Measurements from ENCODE around the gene MUSTN1. TPM values are rescaled to one million over a fixed set of nuclear protein-coding genes. Genes with fewer than 3 reads are reported as not detected.

The MUSTN1 gene
- total and polyA plus RNA-seq, 4 donors = 0.65 to 189 (median 9.3) TPM

GRCh38 chr3:52829906-52830463 lies 4.8 kb downstream of the MUSTN1 start:
- H3K27me3 ChIP-seq (ENCODE audit: control insufficient read depth, insufficient read depth, low read length) = no peaks in the 10 kb centered on the region
- peaks cover 49% of the 10 kb centered on the region for H3K36me3 ChIP-seq (ENCODE audit: control insufficient read depth, insufficient read depth, low read length)
- WGBS (ENCODE audit: insufficient coverage) = 94% methylated on average over 4 of the region's 10 CpGs
- no peak overlapping the region for H3K4me3 ChIP-seq (ENCODE audit: low read depth, low read length)
- DNase-seq (ENCODE audit: low read depth in 4 of 6, low spot score in 6 of 6) = no peak
- no peaks in the 10 kb centered on the region for H3K9me3 ChIP-seq (ENCODE audit: control insufficient read depth, insufficient read depth, low read length)
- no peak overlapping the region for H3K27ac ChIP-seq (ENCODE audit: low read depth, low read length)
- peaks cover 22% of the 10 kb centered on the region for H3K4me1 ChIP-seq (ENCODE audit: control insufficient read depth, insufficient read depth, low read length)

DNA sequence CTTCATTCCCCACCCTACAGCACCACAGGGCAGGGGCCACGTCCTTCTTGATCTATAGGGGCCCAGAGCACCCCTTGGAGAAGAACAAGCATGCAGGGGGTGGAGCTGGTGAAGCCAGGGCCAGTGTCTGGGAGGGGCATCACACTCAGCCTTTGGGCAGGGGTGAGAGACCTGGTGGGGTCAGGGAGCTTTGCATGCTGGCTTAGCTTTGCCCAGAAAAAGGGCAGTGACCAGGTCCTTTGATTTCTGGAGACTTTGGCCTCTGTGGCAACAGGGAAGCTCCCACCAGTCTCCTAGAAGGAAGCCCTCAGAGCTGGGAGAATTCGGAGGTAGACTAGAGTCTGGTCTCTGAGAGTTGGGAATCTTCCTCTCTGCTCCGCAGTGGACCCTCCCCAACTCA lies 5.3 kb downstream of the MUSTN1 start:
- WGBS (ENCODE audit: insufficient coverage) = 86% methylated on average over 3 of the region's 3 CpGs

DNA sequence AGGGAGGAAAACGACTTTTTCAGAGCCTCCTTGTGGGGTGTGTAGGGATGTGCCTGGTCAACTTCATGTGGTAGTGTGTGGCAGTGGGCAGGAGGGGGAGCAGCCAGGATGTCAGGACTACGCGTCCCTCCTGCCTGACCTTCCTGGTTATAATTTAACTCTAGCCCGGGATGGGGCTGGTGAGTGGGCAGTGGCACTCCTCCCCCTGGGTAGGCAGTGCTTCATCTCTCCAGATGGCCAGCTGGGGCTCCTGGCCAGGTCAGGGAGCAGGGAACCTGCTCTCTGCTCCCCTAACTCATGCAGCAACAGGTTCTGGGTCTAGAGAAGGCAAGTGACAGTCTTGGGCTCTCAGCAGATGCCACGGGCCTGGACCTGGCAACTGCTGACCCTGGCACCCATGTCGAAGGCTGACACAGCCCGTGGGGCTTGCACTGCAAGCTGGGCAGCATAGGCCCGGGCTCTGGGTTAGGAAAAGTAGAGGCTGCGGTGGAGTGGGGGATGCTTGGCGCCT lies 6.9 kb downstream of the MUSTN1 start:
- no peaks in the 10 kb centered on the region for H3K9me3 ChIP-seq (ENCODE audit: control insufficient read depth, insufficient read depth, low read length)
- no peaks in the 10 kb centered on the region for H3K27me3 ChIP-seq (ENCODE audit: control insufficient read depth, insufficient read depth, low read length)
- no peak overlapping the region for H3K4me3 ChIP-seq (ENCODE audit: low read depth, low read length)
- DNase-seq (ENCODE audit: low read depth in 4 of 6, low spot score in 6 of 6) = no peak
- peaks cover 49% of the 10 kb centered on the region for H3K36me3 ChIP-seq (ENCODE audit: control insufficient read depth, insufficient read depth, low read length)
- H3K27ac ChIP-seq (ENCODE audit: low read depth, low read length) = no peak overlapping the region
- peaks cover 15% of the 10 kb centered on the region for H3K4me1 ChIP-seq (ENCODE audit: control insufficient read depth, insufficient read depth, low read length)
- 77% methylated on average over 8 of the region's 10 CpGs for WGBS (ENCODE audit: insufficient coverage)

More for the DNA sequence above, 5.3 kb downstream of the MUSTN1 start:
- Histone ChIP-seq H3K4me3 (ENCODE audit: low read depth, low read length) (no peak overlapping the region), H3K4me1 (ENCODE audit: control insufficient read depth, insufficient read depth, low read length) (peaks cover 17% of the 10 kb centered on the region), H3K27me3 (ENCODE audit: control insufficient read depth, insufficient read depth, low read length) (no peaks in the 10 kb centered on the region), H3K9me3 (ENCODE audit: control insufficient read depth, insufficient read depth, low read length) (no peaks in the 10 kb centered on the region), H3K36me3 (ENCODE audit: control insufficient read depth, insufficient read depth, low read length) (peaks cover 47% of the 10 kb centered on the region), H3K27ac (ENCODE audit: low read depth, low read length) (no peak overlapping the region)
- DNase-seq (ENCODE audit: low read depth in 4 of 6, low spot score in 6 of 6) = no peak

GRCh38 chr3:52827441-52827840 lies 7.4 kb downstream of the MUSTN1 start:
- WGBS (ENCODE audit: insufficient coverage) = 85% methylated on average over 5 of the region's 9 CpGs
- Histone ChIP-seq H3K27me3 (ENCODE audit: control insufficient read depth, insufficient read depth, low read length) (no peaks in the 10 kb centered on the region), H3K27ac (ENCODE audit: low read depth, low read length) (no peak overlapping the region), H3K36me3 (ENCODE audit: control insufficient read depth, insufficient read depth, low read length) (peaks cover 52% of the 10 kb centered on the region), H3K4me1 (ENCODE audit: control insufficient read depth, insufficient read depth, low read length) (peaks cover 13% of the 10 kb centered on the region), H3K4me3 (ENCODE audit: low read depth, low read length) (no peak overlapping the region), H3K9me3 (ENCODE audit: control insufficient read depth, insufficient read depth, low read length) (no peaks in the 10 kb centered on the region)
- no peak for DNase-seq (ENCODE audit: low read depth in 4 of 6, low spot score in 6 of 6)

- no peak overlapping the region for H3K4me3 ChIP-seq (ENCODE audit: low read depth, low read length)
- H3K9me3 ChIP-seq (ENCODE audit: control insufficient read depth, insufficient read depth, low read length) = no peaks in the 10 kb centered on the region
- no peaks in the 10 kb centered on the region for H3K27me3 ChIP-seq (ENCODE audit: control insufficient read depth, insufficient read depth, low read length)
- WGBS (ENCODE audit: insufficient coverage) = 96% methylated on average over 9 of the region's 10 CpGs
- H3K36me3 ChIP-seq (ENCODE audit: control insufficient read depth, insufficient read depth, low read length) = peaks cover 61% of the 10 kb centered on the region
- no peak for DNase-seq (ENCODE audit: low read depth in 4 of 6, low spot score in 6 of 6)
- H3K27ac ChIP-seq (ENCODE audit: low read depth, low read length) = no peak overlapping the region
- H3K4me1 ChIP-seq (ENCODE audit: control insufficient read depth, insufficient read depth, low read length) = peaks cover 3% of the 10 kb centered on the region
Observed at GRCh38 chr3:52824037-52824436, 10.8 kb downstream of the MUSTN1 start.

DNA sequence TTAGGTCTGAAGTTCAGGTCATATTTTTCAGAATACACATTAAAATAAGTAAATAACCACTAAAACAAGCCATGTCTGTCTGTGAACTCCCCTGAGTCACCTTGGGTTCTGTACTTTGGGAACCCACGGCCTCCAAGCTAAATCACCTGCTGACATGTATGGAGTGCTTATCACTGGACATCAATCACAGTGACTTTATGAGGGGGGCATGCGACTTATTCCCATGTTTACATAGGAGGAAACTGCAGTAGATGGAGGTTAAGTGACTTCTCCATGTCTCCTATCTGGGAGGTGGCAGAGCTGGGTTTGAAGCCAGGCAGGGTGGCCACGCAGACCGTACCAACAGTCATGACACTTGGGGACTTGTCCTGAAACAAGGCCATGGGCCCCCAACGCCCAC lies 12.5 kb downstream of the MUSTN1 start:
- Histone ChIP-seq H3K9me3 (ENCODE audit: control insufficient read depth, insufficient read depth, low read length) (no peaks in the 10 kb centered on the region), H3K36me3 (ENCODE audit: control insufficient read depth, insufficient read depth, low read length) (peaks cover 68% of the 10 kb centered on the region), H3K4me3 (ENCODE audit: low read depth, low read length) (no peak overlapping the region), H3K4me1 (ENCODE audit: control insufficient read depth, insufficient read depth, low read length) (peaks cover 3% of the 10 kb centered on the region), H3K27me3 (ENCODE audit: control insufficient read depth, insufficient read depth, low read length) (no peaks in the 10 kb centered on the region), H3K27ac (ENCODE audit: low read depth, low read length) (no peak overlapping the region)
- 86% methylated on average over 4 of the region's 5 CpGs for WGBS (ENCODE audit: insufficient coverage)
- DNase-seq (ENCODE audit: low read depth in 4 of 6, low spot score in 6 of 6) = no peak

GRCh38 chr3:52820736-52821135 lies 14.1 kb downstream of the MUSTN1 start:
- WGBS (ENCODE audit: insufficient coverage) = 52% methylated on average over 11 of the region's 11 CpGs
- peaks cover 66% of the 10 kb centered on the region for H3K36me3 ChIP-seq (ENCODE audit: control insufficient read depth, insufficient read depth, low read length)
- H3K9me3 ChIP-seq (ENCODE audit: control insufficient read depth, insufficient read depth, low read length) = no peaks in the 10 kb centered on the region
- no peak overlapping the region for H3K27ac ChIP-seq (ENCODE audit: low read depth, low read length)
- no peak overlapping the region for H3K4me3 ChIP-seq (ENCODE audit: low read depth, low read length)
- H3K4me1 ChIP-seq (ENCODE audit: control insufficient read depth, insufficient read depth, low read length) = peaks cover 3% of the 10 kb centered on the region
- H3K27me3 ChIP-seq (ENCODE audit: control insufficient read depth, insufficient read depth, low read length) = no peaks in the 10 kb centered on the region
- DNase-seq (ENCODE audit: low read depth in 4 of 6, low spot score in 6 of 6) = no peak

GRCh38 chr3:52819936-52820335 lies 14.9 kb downstream of the MUSTN1 start:
- Histone ChIP-seq H3K4me3 (ENCODE audit: low read depth, low read length) (no peak overlapping the region), H3K9me3 (ENCODE audit: control insufficient read depth, insufficient read depth, low read length) (no peaks in the 10 kb centered on the region), H3K27ac (ENCODE audit: low read depth, low read length) (no peak overlapping the region), H3K27me3 (ENCODE audit: control insufficient read depth, insufficient read depth, low read length) (no peaks in the 10 kb centered on the region), H3K36me3 (ENCODE audit: control insufficient read depth, insufficient read depth, low read length) (peaks cover 66% of the 10 kb centered on the region), H3K4me1 (ENCODE audit: control insufficient read depth, insufficient read depth, low read length) (peaks cover 3% of the 10 kb centered on the region)
- DNase-seq (ENCODE audit: low read depth in 4 of 6, low spot score in 6 of 6) = no peak
- WGBS (ENCODE audit: insufficient coverage) = 81% methylated on average over 2 of the region's 2 CpGs

GRCh38 chr3:52817860-52818259 lies 17.0 kb downstream of the MUSTN1 start:
- no peaks in the 10 kb centered on the region for H3K27me3 ChIP-seq (ENCODE audit: control insufficient read depth, insufficient read depth, low read length)
- H3K36me3 ChIP-seq (ENCODE audit: control insufficient read depth, insufficient read depth, low read length) = peaks cover 47% of the 10 kb centered on the region
- peaks cover 3% of the 10 kb centered on the region for H3K4me1 ChIP-seq (ENCODE audit: control insufficient read depth, insufficient read depth, low read length)
- WGBS (ENCODE audit: insufficient coverage) = 98% methylated on average over 6 of the region's 7 CpGs
- no peak for DNase-seq (ENCODE audit: low read depth in 4 of 6, low spot score in 6 of 6)
- H3K4me3 ChIP-seq (ENCODE audit: low read depth, low read length) = no peak overlapping the region
- H3K9me3 ChIP-seq (ENCODE audit: control insufficient read depth, insufficient read depth, low read length) = no peaks in the 10 kb centered on the region
- no peak overlapping the region for H3K27ac ChIP-seq (ENCODE audit: low read depth, low read length)

DNA sequence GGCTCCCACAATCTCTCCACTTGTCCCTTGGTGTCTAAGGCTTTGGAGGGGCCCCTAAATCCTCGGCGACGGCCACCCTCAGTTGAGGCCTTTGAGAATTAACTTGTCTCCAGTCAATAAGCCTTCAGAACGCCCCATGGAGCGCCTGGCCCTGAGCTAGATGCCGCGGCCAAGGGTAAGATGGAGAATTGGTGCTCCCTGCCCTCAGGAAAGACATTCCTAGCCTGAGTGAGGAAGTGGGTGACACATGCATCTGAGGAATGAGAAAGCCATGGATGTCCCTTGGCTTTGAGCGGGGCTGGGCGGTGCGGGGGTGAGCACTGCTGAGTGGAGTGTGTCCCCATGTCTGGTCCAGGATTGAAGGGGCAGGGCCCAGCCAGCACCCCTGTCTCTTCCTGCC lies 17.6 kb downstream of the MUSTN1 start:
- peaks cover 42% of the 10 kb centered on the region for H3K36me3 ChIP-seq (ENCODE audit: control insufficient read depth, insufficient read depth, low read length)
- no peaks in the 10 kb centered on the region for H3K27me3 ChIP-seq (ENCODE audit: control insufficient read depth, insufficient read depth, low read length)
- DNase-seq (ENCODE audit: low read depth in 4 of 6, low spot score in 6 of 6) = no peak
- 95% methylated on average over 10 of the region's 10 CpGs for WGBS (ENCODE audit: insufficient coverage)
- no peak overlapping the region for H3K4me3 ChIP-seq (ENCODE audit: low read depth, low read length)
- no peak overlapping the region for H3K27ac ChIP-seq (ENCODE audit: low read depth, low read length)
- H3K4me1 ChIP-seq (ENCODE audit: control insufficient read depth, insufficient read depth, low read length) = peaks cover 3% of the 10 kb centered on the region
- no peaks in the 10 kb centered on the region for H3K9me3 ChIP-seq (ENCODE audit: control insufficient read depth, insufficient read depth, low read length)
